Activated naive CD4-positive, alpha-beta T cell treated with anti-CD3 and anti-CD28 coated beads, Interleukin-2, amount 50 U/mL, for 16 hours (primary cell): Measurements from ENCODE around the gene CHTOP.
A peak's percentile ranks its signal among the peaks of the same experiment; 100 is the strongest.
"Not testable (repeated sequence)": the region's sequence is repeated elsewhere in the genome, so short reads cannot be mapped to it uniquely, and the experiment has no call there.

Experiments used
- DNase-seq: peaks from one replicate; pipeline ENCODE4 v3.0.0-alpha.2; 2020

CHTOP gene, protein sequence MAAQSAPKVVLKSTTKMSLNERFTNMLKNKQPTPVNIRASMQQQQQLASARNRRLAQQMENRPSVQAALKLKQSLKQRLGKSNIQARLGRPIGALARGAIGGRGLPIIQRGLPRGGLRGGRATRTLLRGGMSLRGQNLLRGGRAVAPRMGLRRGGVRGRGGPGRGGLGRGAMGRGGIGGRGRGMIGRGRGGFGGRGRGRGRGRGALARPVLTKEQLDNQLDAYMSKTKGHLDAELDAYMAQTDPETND

DNA sequence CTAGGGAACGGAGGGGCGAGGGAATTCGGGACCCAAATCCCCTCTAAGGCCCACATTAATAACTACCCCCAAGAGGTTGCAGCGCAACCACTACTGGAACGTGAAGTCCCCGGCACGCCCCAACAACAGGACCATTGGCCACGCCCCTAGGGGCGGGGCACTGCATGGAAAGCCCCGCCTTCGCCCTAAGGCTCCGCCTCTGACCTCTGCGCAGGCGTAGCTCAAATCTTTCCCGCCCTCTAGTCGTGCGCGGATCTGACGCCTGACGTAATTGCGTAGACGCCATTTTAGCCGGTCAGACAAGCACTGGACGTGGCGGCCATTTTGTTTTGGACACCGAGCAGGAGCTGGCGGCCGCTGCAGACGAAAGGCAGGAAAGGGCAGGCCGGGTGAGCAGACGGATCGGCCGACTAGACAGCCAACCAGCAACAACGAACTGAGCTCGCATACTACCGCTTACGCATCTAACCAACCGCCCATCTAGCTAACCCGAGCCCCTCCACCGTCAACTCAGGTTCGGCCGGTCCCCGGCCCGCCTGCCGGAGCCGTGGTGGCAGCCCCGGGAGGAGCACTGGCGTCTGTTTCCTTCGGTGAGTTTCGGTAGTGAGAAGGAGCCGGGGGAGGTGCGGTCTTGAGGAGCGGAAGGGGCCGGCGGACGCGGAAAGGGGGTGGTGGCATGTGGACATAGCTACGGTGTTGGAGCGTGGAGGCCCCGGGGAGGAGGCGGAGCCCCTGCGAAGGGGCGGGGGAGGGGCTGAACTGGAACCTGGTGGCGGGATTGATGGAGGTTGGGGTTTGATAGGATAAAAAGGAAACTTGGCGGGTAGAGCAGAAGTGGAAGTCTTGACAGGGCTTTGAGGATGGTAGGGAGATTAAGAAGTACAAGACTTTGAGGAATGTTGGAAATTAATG lies at the start of gene CHTOP:
CHTOP (plus strand) TSS at position 313 of the 912 bp plus-strand sequence. CDS start 2,523 bp downstream, outside the sequence.
- peak; percentile 91 for DNase-seq

DNA sequence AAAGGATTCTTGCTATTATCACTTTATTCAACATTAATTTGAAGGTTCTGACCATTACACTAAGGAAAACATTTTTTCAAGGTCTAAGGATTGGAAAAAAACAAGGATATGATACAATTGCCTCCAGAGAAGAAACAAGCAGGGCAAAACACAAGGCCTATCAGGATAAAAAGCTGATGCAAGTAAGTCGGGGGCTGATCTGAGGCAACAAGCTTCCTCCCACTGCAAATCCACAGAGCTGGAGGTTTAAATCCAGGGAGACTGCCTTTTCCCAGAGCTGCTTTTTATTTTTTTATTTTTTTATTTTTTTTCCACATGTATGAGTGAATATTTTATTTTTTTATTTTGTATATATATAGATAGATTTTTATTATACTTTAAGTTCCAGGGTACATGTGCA lies 48.9 kb upstream of the CHTOP start:
- DNase-seq, result no peak

- DNase-seq, result no peak
Measured at GRCh38 chr1:153586347-153586746, 47.5 kb upstream of the CHTOP start.

DNA sequence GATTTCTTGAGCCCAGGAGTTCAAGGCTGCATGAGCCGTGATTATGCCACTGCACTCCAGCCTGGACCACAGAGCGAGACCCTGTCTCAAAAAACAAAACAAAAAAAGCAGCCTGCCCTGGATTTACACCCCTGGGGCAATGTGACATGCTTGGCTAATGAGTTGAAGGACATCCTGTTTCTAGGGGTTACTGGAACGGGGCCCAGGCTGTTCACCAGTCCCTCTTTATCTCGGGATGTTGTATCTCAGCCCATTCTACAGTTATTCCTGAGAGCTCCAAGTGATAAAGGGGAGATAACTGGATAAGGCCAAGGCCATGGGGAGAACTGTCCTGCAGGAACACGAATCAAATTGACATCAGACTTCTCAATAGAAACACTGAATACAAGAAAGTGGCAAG lies 46.6 kb upstream of the CHTOP start:
- no peak for DNase-seq

GRCh38 chr1:153588033-153588432 lies 45.8 kb upstream of the CHTOP start:
- DNase-seq, result not testable (repeated sequence)

DNA sequence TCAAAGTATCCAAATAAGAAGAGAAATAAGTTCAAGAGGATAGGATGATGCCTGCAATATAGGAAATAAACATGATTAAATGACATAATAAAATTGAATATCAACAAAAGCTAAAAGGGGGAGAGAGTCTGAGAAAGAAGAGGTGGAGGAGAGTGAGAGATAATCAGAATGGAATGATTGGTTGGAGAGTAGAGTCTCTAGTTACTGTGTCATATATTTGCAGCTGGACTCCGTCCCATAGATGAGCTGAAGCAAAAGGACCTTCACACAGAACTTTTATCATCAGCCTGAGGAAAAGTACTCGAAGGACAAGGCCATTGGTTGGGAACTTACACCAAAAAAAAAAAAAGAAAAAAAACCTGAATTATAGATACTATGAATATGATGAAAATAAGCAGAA lies 45.4 kb upstream of the CHTOP start:
- no peak for DNase-seq

DNA sequence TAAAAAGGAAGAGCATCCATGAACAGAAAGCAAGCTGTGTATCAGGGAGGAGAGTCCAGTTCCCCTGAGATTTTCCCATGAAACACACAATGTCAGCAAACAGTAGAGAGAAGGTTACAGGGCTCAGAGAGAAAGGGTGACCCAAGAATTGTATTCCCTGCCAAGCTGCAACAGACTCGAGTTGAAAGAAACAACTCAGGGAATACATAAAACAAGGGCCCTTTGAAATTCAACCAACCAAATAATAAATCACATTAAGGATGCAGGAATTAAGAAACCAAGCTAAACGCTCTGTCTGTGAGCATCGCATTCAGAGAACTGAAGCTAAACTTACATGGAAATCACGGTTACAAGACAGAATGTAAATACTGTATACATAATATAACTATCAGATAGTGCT lies 41.1 kb upstream of the CHTOP start:
- no peak for DNase-seq

DNA sequence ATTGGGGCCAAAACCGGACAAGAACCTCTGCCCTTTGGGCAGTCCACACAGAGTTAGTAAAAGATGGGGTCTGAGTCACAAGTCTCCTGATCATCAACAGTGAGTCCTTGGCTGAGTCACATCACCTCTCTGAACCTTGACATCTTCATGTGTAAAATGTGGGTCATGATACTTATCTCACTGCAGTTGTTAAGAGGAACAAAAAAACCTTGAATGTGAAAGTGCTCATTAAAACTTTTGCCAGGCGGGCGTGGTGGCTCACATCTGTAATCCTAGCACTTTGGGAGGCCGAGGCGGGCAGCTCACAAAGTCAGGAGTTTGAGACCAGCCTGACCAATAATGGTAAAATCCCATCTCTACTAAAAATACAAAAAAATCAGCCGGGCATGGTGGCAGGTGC lies 36.7 kb upstream of the CHTOP start:
- DNase-seq, result no peak

DNA sequence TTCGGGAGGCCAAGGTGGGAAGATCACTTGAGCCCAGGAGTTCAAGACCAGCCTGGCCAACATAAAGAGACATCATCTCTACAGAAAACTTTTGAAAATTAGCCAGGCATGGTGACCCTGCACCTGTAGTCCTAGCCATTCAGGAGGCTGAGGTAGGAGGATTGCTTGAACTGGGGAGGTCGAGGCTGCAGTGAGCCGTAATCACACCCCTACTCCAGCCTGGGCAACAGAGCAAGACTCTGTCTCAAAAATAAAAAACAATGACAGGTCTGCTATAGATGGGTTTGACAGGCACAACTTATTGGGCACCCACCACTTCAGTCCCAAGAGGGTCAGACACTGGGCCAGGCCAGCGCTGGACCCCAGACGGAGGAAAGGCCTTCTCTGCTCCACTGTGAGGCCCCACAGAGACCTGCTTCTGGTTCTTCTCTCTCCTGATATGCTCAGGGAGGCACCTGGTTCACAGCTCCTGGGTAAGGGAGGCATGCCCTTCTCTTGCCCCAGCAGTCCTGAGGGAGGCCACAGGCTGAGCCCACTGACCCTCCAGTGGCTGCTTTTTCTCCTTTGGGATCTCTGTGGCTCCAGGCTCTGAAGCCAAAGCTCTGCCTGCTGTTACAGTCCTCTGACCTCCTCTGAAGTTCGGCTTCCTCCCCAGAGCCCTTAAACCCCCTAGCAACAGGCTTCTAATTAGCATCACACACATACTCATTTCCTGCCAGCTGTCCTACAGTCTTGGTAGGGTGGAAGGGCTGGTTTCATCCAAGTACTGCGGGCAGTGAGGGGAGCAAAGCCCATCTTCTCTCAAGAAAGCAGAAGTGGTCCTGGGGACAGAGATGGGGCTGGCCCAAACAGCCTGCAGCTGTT lies 35.3 kb upstream of the CHTOP start:
- DNase-seq, result no peak

GRCh38 chr1:153599847-153600246 lies 34.0 kb upstream of the CHTOP start:
- no peak for DNase-seq

- DNase-seq, result no peak
Measured at GRCh38 chr1:153602749-153603148, 31.1 kb upstream of the CHTOP start.

GRCh38 chr1:153606194-153606593 lies 27.7 kb upstream of the CHTOP start:
- no peak for DNase-seq

DNA sequence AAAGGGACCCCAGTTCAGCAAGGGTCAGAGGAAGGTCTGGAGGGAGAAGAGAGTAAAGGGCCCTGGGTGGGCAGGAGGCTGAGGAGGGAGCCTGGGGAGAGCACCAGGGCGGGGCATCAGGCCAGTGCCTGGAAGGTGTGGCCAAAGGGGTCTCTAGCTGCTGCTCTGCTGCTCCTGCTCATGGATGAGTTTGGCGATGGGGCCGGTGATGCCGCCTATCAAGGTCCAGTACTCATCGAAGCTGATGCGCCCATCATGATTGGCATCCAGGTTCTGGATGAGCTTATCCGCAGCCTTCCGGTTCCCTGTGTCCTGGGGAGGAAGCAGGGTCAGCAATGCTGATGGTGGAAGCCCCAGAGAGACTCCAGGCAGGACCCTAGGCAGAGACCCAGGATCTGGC lies 26.5 kb upstream of the CHTOP start:
- DNase-seq, result no peak

- no peak for DNase-seq
Measured at GRCh38 chr1:153608089-153608682, 25.7 kb upstream of the CHTOP start.

DNA sequence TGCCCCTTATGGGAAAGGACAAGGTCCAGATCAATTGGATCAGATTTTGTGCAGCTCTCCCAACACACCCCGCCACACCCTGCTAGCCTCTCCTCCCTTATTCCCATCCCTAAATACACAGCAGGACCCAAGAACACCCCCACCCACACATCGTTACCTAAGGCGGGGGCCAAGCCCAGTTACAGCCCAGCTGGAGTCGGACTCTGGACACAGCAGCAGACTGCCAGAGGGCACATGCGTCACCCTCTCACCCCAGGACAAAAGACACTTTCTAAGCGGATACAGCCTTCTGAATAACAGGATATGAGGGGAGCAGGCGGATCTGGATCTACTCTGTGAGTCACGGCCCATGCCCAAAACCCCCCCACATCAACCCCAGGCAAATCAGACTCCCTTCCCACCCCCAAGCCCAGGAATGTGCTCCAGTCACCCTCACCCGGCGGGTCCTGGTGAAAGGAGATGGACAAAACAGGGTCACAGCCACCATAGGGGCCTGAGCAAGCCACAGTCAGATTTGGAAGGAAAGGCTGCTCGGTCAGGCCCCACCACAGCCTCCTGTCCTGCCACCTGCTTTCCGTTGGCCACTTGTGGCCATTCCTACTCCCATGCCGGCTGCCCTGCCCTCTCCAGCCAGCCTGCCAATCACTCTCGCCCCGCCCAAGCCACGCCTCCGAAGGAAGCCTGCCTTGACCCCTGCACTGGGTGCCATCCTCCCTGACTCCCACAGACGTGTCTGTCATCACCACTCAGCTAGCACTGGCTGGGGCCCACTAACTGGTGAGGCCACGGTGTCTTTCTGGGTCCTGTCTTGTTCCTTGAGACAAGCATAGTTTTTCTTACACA lies 24.9 kb upstream of the CHTOP start:
- no peak for DNase-seq

DNA sequence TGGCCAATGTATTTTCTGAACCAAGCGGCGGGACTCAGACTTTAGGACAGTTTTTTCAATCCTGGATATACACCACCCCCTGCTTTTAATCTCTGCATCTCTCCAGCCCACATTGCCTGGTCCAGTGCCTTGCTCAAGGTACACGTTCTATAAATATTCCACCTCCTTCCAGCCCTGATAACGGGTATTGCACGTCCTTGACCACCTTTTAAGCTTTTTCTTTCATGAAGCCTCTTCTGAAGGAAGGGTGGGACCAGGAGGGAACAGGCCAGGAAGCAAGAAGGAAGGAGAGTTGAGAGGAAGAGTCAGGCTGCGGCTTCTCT lies 24.3 kb upstream of the CHTOP start:
- no peak for DNase-seq

DNA sequence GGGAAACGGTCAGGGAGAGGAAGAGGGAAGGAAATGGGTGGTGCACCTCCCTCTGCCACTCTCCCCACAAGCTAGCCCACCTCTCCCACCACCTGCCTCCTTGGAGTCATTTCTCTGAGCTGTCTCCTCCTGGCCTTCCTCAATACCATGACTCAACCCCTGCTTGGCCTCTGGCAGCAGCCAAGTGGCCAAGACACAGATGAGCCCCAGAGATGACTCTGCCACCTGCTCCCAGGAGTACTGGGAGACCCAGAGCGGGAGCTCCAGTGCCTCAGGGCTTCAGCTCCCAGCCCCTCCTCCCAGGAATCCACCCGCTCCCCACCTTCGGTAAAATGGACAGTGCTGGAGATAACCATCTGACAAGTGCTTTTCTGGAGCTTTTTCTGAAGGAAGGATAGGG lies 23.5 kb upstream of the CHTOP start:
- DNase-seq, result no peak

DNA sequence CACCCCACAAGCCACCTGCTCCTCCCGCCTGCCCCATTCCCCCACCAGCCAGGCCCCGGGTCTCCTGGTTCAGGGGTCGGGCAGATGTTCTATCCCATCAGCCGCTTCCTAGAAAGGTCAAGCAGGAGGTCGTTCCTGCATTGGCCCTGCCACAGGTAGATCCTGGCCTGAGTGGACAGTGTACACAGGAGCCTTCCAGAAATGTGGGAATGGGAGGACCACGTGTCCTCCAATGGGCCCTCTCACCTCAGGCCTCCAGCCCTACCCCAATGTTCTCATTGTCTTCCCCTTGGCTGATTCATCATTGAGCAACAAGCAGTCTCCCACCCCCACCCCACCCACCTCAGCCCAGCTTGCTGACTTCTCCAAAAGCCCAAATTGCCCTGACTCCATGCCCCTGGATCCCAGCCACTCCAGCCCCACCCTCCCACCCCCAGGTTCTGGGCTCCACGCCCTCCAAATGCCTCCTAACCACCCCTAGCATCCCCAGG lies 23.0 kb upstream of the CHTOP start:
- no peak for DNase-seq

GRCh38 chr1:153611356-153611755 lies 22.5 kb upstream of the CHTOP start:
- no peak for DNase-seq

DNA sequence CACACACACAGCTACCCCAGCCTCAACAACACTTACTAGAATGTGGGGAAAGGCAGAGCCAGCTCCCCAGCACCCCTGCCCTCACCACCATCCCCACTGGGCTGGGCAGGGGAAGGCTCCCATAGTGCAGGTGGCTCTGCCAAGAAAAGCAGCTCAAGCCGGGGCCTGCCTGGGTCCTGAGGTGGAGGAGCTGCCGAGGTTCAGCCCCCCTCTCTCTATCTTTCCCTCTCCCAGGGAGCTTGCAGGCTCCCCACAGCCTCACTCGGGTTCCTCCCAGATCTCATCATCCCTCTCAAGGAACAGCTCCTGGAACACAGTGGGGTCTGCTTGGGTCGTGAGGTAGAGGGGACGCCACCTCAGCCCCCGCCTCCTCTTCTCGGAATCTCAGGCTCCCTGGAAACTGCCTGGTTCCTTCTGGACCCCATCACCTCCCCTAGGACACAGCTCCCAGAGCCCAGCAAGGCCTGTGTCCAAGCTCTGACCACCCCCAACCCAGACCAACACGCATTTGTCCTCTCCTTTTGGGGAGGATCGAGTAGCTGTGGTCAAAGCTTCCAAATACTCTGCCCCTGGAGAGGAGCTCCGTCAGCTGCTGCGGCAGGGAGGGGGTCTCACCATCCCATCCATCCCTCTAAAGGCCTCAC lies 21.6 kb upstream of the CHTOP start:
- DNase-seq, result no peak

DNA sequence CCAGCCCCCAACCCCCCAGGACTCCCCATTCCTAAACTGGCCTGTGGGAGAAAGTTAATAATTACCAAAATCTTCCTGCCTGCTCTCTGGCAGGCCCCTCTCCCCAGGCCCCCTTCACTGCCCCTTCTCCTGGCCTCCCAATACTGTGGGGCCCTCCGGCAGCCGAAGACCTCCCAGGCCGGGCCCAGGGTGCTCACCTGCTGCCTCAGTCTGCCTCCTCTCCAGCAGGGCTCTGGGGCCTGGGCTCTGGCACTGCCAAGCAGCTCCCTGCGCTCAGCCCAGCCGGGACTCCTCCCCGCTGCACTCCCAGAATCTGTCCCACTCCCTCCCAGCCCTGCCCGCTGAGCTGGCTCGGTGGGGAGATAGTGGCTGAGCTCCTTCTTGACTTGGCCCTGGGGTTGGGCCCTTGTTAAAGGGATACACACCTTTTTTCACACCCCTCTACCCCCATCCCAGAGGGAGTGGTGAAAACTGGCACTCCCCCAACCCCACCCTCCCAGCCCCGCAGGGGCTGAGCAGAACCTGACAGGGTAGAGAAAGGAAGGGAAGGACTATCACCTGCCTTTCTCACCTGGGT lies 21.0 kb upstream of the CHTOP start, which contains the start of gene S100A16:
S100A16 (minus strand) TSS at position 383 of the 577 bp plus-strand sequence. CDS start 4,986 bp downstream, outside the sequence.
- no peak for DNase-seq
